ENCODE results near the gene TSSK2.
A peak's percentile ranks its signal among the peaks of the same experiment; 100 is the strongest.

The TSSK2 gene

GRCh38 chr22:19119949-19120348, 11.2 kb upstream of the TSSK2 start:
- no peak overlapping the region for H3K9ac ChIP-seq (ENCODE audit: low read depth, low read length)
- H3K27ac ChIP-seq (ENCODE audit: low read length), result no peak overlapping the region

GRCh38 chr22:19120829-19121630, 10.1 kb upstream of the TSSK2 start:
- Histone ChIP-seq H3K9ac (ENCODE audit: low read depth, low read length) (peak overlapping the region; percentile 92), H3K36me3 (ENCODE audit: insufficient read depth, low read depth, low read length) (0 out of 2 replicates have a peak, but pooled peaks cover 8% of the 10 kb centered on the region), H3K9me3 (ENCODE audit: insufficient read depth, low read depth, low read length) (no peaks in the 10 kb centered on the region), H3K4me1 (ENCODE audit: insufficient read depth, low read length) (peaks cover 12% of the 10 kb centered on the region), H3K27me3 (ENCODE audit: insufficient read depth, low read length) (peaks cover 5% of the 10 kb centered on the region; the same call in 1 of the 2 replicates), H3K4me3 (ENCODE audit: low read length) (peak overlapping the region; percentile 96), H3K27ac (ENCODE audit: low read length) (no peak overlapping the region)

More at GRCh38 chr22:19119949-19120348, 11.2 kb upstream of the TSSK2 start:
- peaks cover 12% of the 10 kb centered on the region; the same call in 1 of the 2 replicates for H3K36me3 ChIP-seq (ENCODE audit: insufficient read depth, low read depth, low read length)
- no peaks in the 10 kb centered on the region for H3K9me3 ChIP-seq (ENCODE audit: insufficient read depth, low read depth, low read length)
- H3K4me3 ChIP-seq (ENCODE audit: low read length), result no peak overlapping the region
- H3K4me1 ChIP-seq (ENCODE audit: insufficient read depth, low read length), result peaks cover 12% of the 10 kb centered on the region
- peaks cover 5% of the 10 kb centered on the region; the same call in 1 of the 2 replicates for H3K27me3 ChIP-seq (ENCODE audit: insufficient read depth, low read length)

GRCh38 chr22:19121631-19122142, 9.4 kb upstream of the TSSK2 start:
- Histone ChIP-seq H3K9me3 (ENCODE audit: insufficient read depth, low read depth, low read length) (no peaks in the 10 kb centered on the region), H3K4me3 (ENCODE audit: low read length) (peak overlapping the region; percentile 96), H3K36me3 (ENCODE audit: insufficient read depth, low read depth, low read length) (0 out of 2 replicates have a peak, but pooled peaks cover 8% of the 10 kb centered on the region), H3K27ac (ENCODE audit: low read length) (peak overlapping the region; percentile 25), H3K9ac (ENCODE audit: low read depth, low read length) (peak overlapping the region; percentile 92), H3K4me1 (ENCODE audit: insufficient read depth, low read length) (peaks cover 12% of the 10 kb centered on the region), H3K27me3 (ENCODE audit: insufficient read depth, low read length) (peaks cover 5% of the 10 kb centered on the region; the same call in 1 of the 2 replicates)

DNA sequence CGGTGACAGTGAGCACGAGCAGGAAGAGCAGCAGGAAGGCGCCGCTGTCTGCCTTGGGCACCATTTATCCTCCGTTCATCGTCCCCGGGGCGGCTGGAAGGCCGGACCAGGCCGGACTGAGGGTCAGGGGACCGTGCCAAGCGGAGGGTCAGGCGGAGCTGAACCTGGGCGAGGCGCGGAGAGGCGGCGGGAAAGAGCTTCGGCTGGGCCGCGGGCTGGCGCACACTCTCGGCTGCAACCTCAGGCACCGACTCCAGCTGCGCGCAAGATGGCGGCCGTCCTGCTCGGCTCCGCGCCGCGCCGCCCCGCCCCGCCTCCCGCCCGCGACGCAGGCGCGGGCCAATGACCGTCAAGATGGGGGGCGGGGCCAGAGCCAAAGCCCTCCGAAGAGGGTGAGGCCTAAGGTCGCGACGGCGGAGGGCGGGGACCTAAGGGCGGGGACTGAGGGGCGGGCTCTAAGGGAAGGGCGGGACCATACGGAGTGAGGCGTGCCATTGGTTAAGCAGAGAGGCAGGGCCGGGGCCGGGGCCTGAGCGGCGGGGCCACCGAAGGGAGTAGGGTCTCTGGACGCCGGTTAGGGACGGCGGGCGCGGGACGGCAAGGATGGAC, 8.9 kb upstream of the TSSK2 start, which contains the start of gene DGCR2:
Gene DGCR2 (minus strand): TSS at position 270 of the 609 bp plus-strand sequence. CDS start 206 bp downstream, at position 64.
- Histone ChIP-seq H3K36me3 (ENCODE audit: insufficient read depth, low read depth, low read length) (0 out of 2 replicates have a peak, but pooled peaks cover 8% of the 10 kb centered on the region), H3K9me3 (ENCODE audit: insufficient read depth, low read depth, low read length) (no peaks in the 10 kb centered on the region), H3K4me1 (ENCODE audit: insufficient read depth, low read length) (peaks cover 12% of the 10 kb centered on the region), H3K27me3 (ENCODE audit: insufficient read depth, low read length) (peaks cover 5% of the 10 kb centered on the region; the same call in 1 of the 2 replicates), H3K4me3 (ENCODE audit: low read length) (peak within 1 kb of the TSS; percentile 96), H3K27ac (ENCODE audit: low read length) (peak within 1 kb of the TSS; percentile 30), H3K9ac (ENCODE audit: low read depth, low read length) (peak within 1 kb of the TSS; percentile 92)

DNA sequence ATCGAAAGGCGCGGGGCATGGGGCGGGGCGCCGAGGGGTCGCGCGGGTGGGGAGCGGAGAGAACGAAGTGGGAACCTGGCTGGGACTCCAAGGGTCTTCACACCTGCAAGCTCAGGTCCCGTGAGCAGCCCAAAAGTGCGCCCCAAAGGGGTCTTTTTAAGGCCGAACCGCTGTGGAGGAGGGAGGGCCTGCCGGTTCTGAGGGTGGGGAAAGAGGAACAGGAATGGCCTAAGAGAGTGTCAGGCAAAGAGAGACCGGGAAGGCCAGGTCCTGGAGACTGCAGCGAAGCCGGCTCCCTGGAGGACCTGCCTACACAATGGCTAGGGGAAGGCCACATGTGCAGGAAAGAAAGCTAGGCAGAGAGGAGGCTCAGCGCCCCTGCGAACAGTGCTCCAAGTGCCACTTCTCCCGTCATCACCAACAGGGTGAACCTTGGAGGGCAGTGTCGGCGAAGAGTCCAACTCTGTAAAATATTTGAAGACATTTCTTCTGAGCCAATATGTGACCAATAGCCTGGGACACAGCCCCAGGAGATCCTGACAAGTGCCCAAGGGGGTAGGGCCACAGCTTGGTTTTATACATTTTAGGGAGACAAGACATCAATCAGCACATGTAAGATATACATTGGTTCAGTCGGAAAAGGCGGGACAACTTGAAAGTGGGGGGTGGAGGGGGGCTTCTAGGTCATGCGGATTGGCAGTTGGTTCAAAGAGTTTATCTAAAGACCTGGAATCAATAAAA, 8.2 kb upstream of the TSSK2 start:
- Histone ChIP-seq H3K4me3 (ENCODE audit: low read length) (peak overlapping the region; percentile 83), H3K4me1 (ENCODE audit: insufficient read depth, low read length) (peaks cover 12% of the 10 kb centered on the region), H3K27me3 (ENCODE audit: insufficient read depth, low read length) (peaks cover 5% of the 10 kb centered on the region; the same call in 1 of the 2 replicates), H3K9ac (ENCODE audit: low read depth, low read length) (peak overlapping the region; percentile 86; the same call in 1 of the 2 replicates), H3K9me3 (ENCODE audit: insufficient read depth, low read depth, low read length) (no peaks in the 10 kb centered on the region), H3K36me3 (ENCODE audit: insufficient read depth, low read depth, low read length) (0 out of 2 replicates have a peak, but pooled peaks cover 8% of the 10 kb centered on the region), H3K27ac (ENCODE audit: low read length) (peak overlapping the region; percentile 30)

DNA sequence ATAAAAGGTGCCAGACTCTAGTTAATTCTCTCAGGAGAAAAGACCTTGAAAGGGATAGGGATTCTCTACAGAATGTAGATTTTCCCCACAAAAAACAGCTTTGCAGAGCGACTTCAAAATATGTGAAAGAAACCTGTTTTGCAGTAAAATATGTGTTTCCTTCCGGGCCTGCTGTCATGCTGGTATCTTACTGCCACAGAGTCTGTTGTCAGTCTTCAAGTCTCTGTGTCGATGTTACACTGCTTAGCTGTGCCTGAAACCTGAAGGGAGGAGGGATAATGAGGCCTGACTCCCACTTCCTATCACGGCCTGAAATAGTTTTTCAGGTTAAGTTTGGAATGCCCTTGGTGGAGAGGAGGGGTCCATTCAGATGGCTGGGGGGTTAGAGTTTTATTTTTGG, 7.2 kb upstream of the TSSK2 start:
- Histone ChIP-seq H3K4me3 (ENCODE audit: low read length) (no peak overlapping the region), H3K27me3 (ENCODE audit: insufficient read depth, low read length) (peaks cover 5% of the 10 kb centered on the region; the same call in 1 of the 2 replicates), H3K4me1 (ENCODE audit: insufficient read depth, low read length) (peaks cover 12% of the 10 kb centered on the region)

GRCh38 chr22:19124377-19124776, 6.7 kb upstream of the TSSK2 start:
- Histone ChIP-seq H3K27ac (ENCODE audit: low read length) (no peak overlapping the region), H3K9me3 (ENCODE audit: insufficient read depth, low read depth, low read length) (no peaks in the 10 kb centered on the region), H3K4me1 (ENCODE audit: insufficient read depth, low read length) (peaks cover 12% of the 10 kb centered on the region), H3K9ac (ENCODE audit: low read depth, low read length) (no peak overlapping the region), H3K27me3 (ENCODE audit: insufficient read depth, low read length) (peaks cover 5% of the 10 kb centered on the region; the same call in 1 of the 2 replicates), H3K36me3 (ENCODE audit: insufficient read depth, low read depth, low read length) (no peaks in the 10 kb centered on the region), H3K4me3 (ENCODE audit: low read length) (no peak overlapping the region)

More for the DNA sequence above, 7.2 kb upstream of the TSSK2 start:
- Histone ChIP-seq H3K27ac (ENCODE audit: low read length) (no peak overlapping the region), H3K9ac (ENCODE audit: low read depth, low read length) (no peak overlapping the region), H3K36me3 (ENCODE audit: insufficient read depth, low read depth, low read length) (0 out of 2 replicates have a peak, but pooled peaks cover 2% of the 10 kb centered on the region), H3K9me3 (ENCODE audit: insufficient read depth, low read depth, low read length) (no peaks in the 10 kb centered on the region)

DNA sequence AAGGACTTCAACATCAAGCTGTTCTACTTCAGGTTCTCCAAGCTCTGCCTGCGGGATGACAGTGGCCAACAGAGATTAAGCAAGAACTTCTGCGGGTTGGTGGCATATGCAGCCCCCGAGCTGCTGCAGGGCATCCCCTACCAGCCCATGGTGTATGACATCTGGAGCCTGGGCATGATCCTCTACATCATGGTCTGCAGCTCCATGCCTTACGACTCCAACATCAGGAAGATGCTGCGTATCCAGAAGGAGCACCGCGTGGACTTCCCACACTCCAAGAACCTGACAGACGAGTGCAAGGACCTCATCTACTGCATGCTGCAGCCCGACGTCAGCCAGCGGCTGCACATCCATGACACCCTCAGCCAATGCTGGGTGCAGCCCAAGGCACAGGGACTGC, 6.1 kb upstream of the TSSK2 start:
- Histone ChIP-seq H3K36me3 (ENCODE audit: insufficient read depth, low read depth, low read length) (no peaks in the 10 kb centered on the region), H3K4me3 (ENCODE audit: low read length) (no peak overlapping the region), H3K27me3 (ENCODE audit: insufficient read depth, low read length) (peaks cover 5% of the 10 kb centered on the region; the same call in 1 of the 2 replicates), H3K4me1 (ENCODE audit: insufficient read depth, low read length) (peaks cover 12% of the 10 kb centered on the region), H3K9me3 (ENCODE audit: insufficient read depth, low read depth, low read length) (no peaks in the 10 kb centered on the region), H3K27ac (ENCODE audit: low read length) (no peak overlapping the region), H3K9ac (ENCODE audit: low read depth, low read length) (no peak overlapping the region)

DNA sequence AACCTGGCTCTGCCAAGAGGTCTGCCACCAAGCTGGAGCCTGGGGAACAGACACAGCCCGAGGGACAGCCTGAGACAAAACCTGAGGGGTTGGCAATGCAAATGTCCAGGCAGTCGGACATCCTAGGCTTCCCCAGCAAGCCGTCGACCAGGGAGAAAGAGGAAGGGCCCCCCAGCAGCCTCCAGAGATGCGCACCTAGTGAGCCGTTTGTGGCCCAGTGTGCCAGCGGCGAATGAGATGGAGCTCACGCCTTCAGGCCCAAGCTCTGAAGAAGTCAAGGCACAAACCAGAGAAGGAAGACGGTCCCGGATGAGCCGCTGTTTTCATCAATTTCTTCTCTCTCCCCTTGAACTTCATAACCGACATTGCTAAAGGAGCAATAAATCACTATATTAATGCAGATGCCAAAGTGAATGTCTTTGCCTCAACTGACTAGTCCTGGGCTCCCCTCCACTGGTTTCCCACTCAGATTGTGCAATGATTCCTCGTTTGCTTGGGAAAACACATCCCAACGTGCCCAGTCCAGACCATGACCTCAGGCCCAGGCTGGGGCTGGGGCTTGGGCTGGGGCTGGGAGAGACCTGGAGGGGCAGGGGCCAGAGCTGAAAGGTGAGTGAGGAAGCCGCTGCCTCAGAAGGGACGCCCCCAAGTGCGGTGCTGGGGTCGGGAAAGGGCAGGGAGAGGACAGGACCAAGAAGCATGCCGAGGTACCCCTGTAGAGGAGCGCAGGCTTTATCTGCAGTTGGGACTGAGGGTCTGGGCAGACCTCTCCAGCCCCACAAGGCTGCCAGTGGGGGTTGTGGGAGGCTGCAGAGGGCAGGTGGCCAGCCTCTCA, 5.4 kb upstream of the TSSK2 start:
- Histone ChIP-seq H3K9ac (ENCODE audit: low read depth, low read length) (no peak overlapping the region), H3K4me1 (ENCODE audit: insufficient read depth, low read length) (peaks cover 5% of the 10 kb centered on the region; the same call in 1 of the 2 replicates), H3K9me3 (ENCODE audit: insufficient read depth, low read depth, low read length) (no peaks in the 10 kb centered on the region), H3K27ac (ENCODE audit: low read length) (no peak overlapping the region), H3K4me3 (ENCODE audit: low read length) (no peak overlapping the region), H3K27me3 (ENCODE audit: insufficient read depth, low read length) (peaks cover 5% of the 10 kb centered on the region; the same call in 1 of the 2 replicates), H3K36me3 (ENCODE audit: insufficient read depth, low read depth, low read length) (no peaks in the 10 kb centered on the region)
